K562 (cell line): ENCODE data around the gene GXYLT2. TPM values are rescaled to one million over a fixed set of nuclear protein-coding genes. Genes with fewer than 3 reads are reported as not detected.

ENCODE experiments used
- ATAC-seq: fragments of 200-7000 bp; cut with Tn5 transposase; 3 replicates; pipeline ENCODE4 v1.9.1; 2020; ENCODE audit warnings: moderate library complexity
- BruUV-seq: library from RNA; stranded (reverse); fragments of 400-500 nt; replicated peaks from 2 replicates; lab custom pipeline; 2021; lab: Mats Ljungman, UMichigan
- CTCF ChIA-PET: fragments of 300-600 bp; formaldehyde crosslinking; extraction: SDS; loops from one replicate; lab custom pipeline; 2021; ENCODE audit warnings: low intra/inter-chr PET ratio; lab: Yijun Ruan, JAX
- POLR2A ChIA-PET: fragments of 300-600, 350-650 bp; sonication (Branson Sonifier 250); formaldehyde crosslinking; extraction: SDS; loops from one replicate; lab custom pipeline; 2021; ENCODE audit warnings: antibody characterized with exemption, inconsistent platforms; lab: Yijun Ruan, JAX
- DNase-seq, 4 experiments: peaks; one replicate each; pipeline versions ENCODE4 v3.0.0 to v3.0.0-alpha.2; 2011 to 2018; ENCODE audit warnings: low spot score in 3 of 4, mixed read lengths in 3 of 4; ENCODE audit errors: extremely low read depth in 1 of 4
- FAIRE-seq: peaks from 2 replicates; lab custom pipeline; 2011; peaks lifted over from hg19 to GRCh38; lab: Jason Lieb, UNC
- H2AFZ ChIP-seq: 2 replicates; pipeline ENCODE4 v1.6.0; 2011; ENCODE audit warnings: low read depth, low read length, control low read depth, inconsistent platforms
- H3K27ac ChIP-seq: fragments of 200-600 bp; 3 replicates; pipeline ENCODE4 v1.8.0; 2011; ENCODE audit warnings: low read depth, mild to moderate bottlenecking, control low read depth, inconsistent platforms, low read length, moderate library complexity, mixed read lengths; ENCODE audit errors: extremely low read depth
- H3K27me3 ChIP-seq, 2 experiments: fragments of 300-600 bp in 1 of 2; 2 replicates in 1 of 2; 3 replicates in 1 of 2; pipeline versions ENCODE4 v1.6.0 to v1.8.0; 2011; ENCODE audit warnings: inconsistent platforms in 2 of 2, low read length in 2 of 2, mild to moderate bottlenecking in 1 of 2, mixed read lengths in 1 of 2, moderate library complexity in 1 of 2; ENCODE audit not compliant: control insufficient read depth in 2 of 2, insufficient read depth in 2 of 2
- H3K36me3 ChIP-seq: fragments of 300-600 bp; 3 replicates; pipeline ENCODE4 v1.8.0; 2011; ENCODE audit warnings: mild to moderate bottlenecking, low read length, inconsistent platforms; ENCODE audit not compliant: control insufficient read depth, insufficient read depth
- H3K4me1 ChIP-seq, 2 experiments: fragments of 200-600 bp in 1 of 2; replicated peaks in 1 of 2; 2 replicates in 1 of 2; 3 replicates in 1 of 2; pipeline versions ENCODE4 v1.5.1 to v1.8.0; 2011; ENCODE audit warnings: inconsistent platforms in 2 of 2, low read length in 2 of 2, mild to moderate bottlenecking in 1 of 2, mixed read lengths in 1 of 2, moderate library complexity in 1 of 2; ENCODE audit not compliant: control insufficient read depth in 2 of 2, insufficient read depth in 2 of 2
- H3K4me2 ChIP-seq: 2 replicates; pipeline ENCODE4 v1.6.1; 2011; ENCODE audit warnings: low read length, control low read depth, inconsistent platforms, mixed read lengths; ENCODE audit not compliant: insufficient read depth
- H3K4me3 ChIP-seq: fragments of 200-600 bp; sonication (generic), shearing (Covaris generic); 2 replicates; pipeline ENCODE4 v1.5.1; 2016; ENCODE audit warnings: control low read depth, inconsistent platforms
- H3K79me2 ChIP-seq: fragments of 200-600 bp; 3 replicates; pipeline ENCODE4 v1.8.0; 2011; ENCODE audit warnings: low read length, inconsistent platforms; ENCODE audit not compliant: control insufficient read depth, insufficient read depth
- H3K9ac ChIP-seq, 2 experiments: 2 replicates each; pipeline versions ENCODE4 v1.6.0 to v1.6.1; 2011; ENCODE audit warnings: low read depth in 2 of 2, low read length in 2 of 2, control low read depth in 1 of 2, inconsistent platforms in 1 of 2, mild to moderate bottlenecking in 1 of 2, mixed read lengths in 1 of 2; ENCODE audit not compliant: insufficient read depth in 1 of 2
- H3K9me1 ChIP-seq: one replicate; pipeline ENCODE4 v1.6.0; 2011; ENCODE audit warnings: inconsistent platforms, mild to moderate bottlenecking, low read length, moderate library complexity; ENCODE audit not compliant: control insufficient read depth, insufficient read depth
- H3K9me3 ChIP-seq: replicated peaks from 2 replicates; pipeline ENCODE4 v1.5.1; 2011; ENCODE audit warnings: low read depth, low read length, inconsistent platforms; ENCODE audit not compliant: control insufficient read depth, insufficient read depth
- H4K20me1 ChIP-seq: replicated peaks from 2 replicates; pipeline ENCODE4 v1.6.1; 2011; ENCODE audit warnings: low read length, inconsistent platforms, mixed read lengths; ENCODE audit not compliant: control insufficient read depth, insufficient read depth
- CCAR2 ChIP-seq: fragments of 200-400 bp; formaldehyde crosslinking; IDR thresholded peaks from 2 replicates; pipeline ENCODE4 v1.6.1; 2017; ENCODE audit warnings: mild to moderate bottlenecking, low read depth, low read length
- SAFB ChIP-seq: fragments of 200-400 bp; formaldehyde crosslinking; IDR thresholded peaks from 2 replicates; pipeline ENCODE4 v1.6.1; 2017; ENCODE audit warnings: low read depth, low read length, borderline replicate concordance
- ZBED1 ChIP-seq: IDR thresholded peaks from 2 replicates; pipeline ENCODE4 v1.6.1; 2014
- ZHX1 ChIP-seq: fragments of 150-350 bp; conservative IDR thresholded peaks from 2 replicates; pipeline ENCODE4 v1.6.1; 2014; ENCODE audit warnings: low read length
- ZNF436 ChIP-seq: fragments of 250-450, 450-650 bp; sonication (Bioruptor Pico); formaldehyde crosslinking; IDR thresholded peaks from 2 replicates; pipeline ENCODE4 v1.7.0; 2020; ENCODE audit warnings: mild to moderate bottlenecking
- ZNF639 ChIP-seq, 2 experiments: fragments of 200-800 bp in 1 of 2; sonication (Bioruptor generic) in 1 of 2; sonication (generic) in 1 of 2; formaldehyde crosslinking in 1 of 2; IDR thresholded peaks in 1 of 2; conservative IDR thresholded peaks in 1 of 2; 2 replicates each; pipeline versions ENCODE4 v1.5.0 to v1.6.1; 2016 to 2020; ENCODE audit warnings: missing compliant biosample characterization in 1 of 2, missing genetic modification characterization in 1 of 2, missing genetic modification reagents in 1 of 2
- in situ Hi-C: fragments of 300-500 bp; cut with MboI; formaldehyde crosslinking; loops from 4 replicates; pipeline ENCODE4 v1.15.0; 2018; ENCODE audit warnings: inconsistent platforms, mixed read lengths
- intact Hi-C: fragments of 100-400 bp; cut with micrococcal nuclease; formaldehyde crosslinking; loops from 2 replicates; pipeline ENCODE4 v1.14.2; 2022
- polyA plus RNA-seq, 8 experiments: library from polyadenylated mRNA; depleted of rRNA in 4 of 8; stranded (reverse) in 5 of 8; unstranded in 3 of 8; fragments of >200 nt; fragmentation: Nextera tagmentation in 2 of 8; fragmentation: Illumina TruSeq in 1 of 8; extraction: Ambion mirVana in 2 of 8; extraction: Trizol in 1 of 8; gene quantifications; 2 replicates each; pipeline versions ENCODE4 v1.2.1 to v1.2.3, GENCODE V29; 2011 to 2014; ENCODE audit warnings: inconsistent platforms in 1 of 8, missing spikeins in 1 of 8
- total RNA-seq, 7 experiments: library from RNA; depleted of rRNA in 6 of 7; stranded (reverse); fragments of >200 nt in 6 of 7; fragmentation: Illumina TruSeq in 2 of 7; extraction: Trizol in 2 of 7; gene quantifications; 2 replicates each; pipeline versions ENCODE4 v1.2.1 to v1.2.3, GENCODE V29; 2011 to 2021; ENCODE audit warnings: low replicate concordance in 1 of 7

Gene GXYLT2
- total and polyA plus RNA-seq, 9 of the 15 experiments (the other 6 are each of a cell fraction or from before 2014, with no cell fraction given) = 0.71 to 6.0 (median 3.3) TPM

- no peaks in the 10 kb centered on the region for H3K9me1 ChIP-seq
- no peaks in the 10 kb centered on the region for H3K36me3 ChIP-seq
- no peaks in the 10 kb centered on the region for H4K20me1 ChIP-seq
- no peaks in the 10 kb centered on the region for H3K9me3 ChIP-seq
- DNase-seq = no peak
- in situ Hi-C loops (no loop called here), intact Hi-C loops (no loop called here)
- H3K79me2 ChIP-seq = no peaks in the 10 kb centered on the region
- H3K4me1 ChIP-seq = no peaks in the 10 kb centered on the region; a peak in 1 of 5 replicates
- ATAC-seq = no peak
- no peaks in the 10 kb centered on the region for H3K27me3 ChIP-seq
- no TSS peak for BruUV-seq
- no peak overlapping the region for H3K4me2 ChIP-seq
- H2AFZ ChIP-seq = no peak overlapping the region
- CTCF ChIA-PET = no interaction called here
- POLR2A ChIA-PET = interaction anchor here (3.2 kb wide), 1 partner anchor 10 kb away, joined by 13 read pairs; the partner anchor contains the start of gene GXYLT2
- FAIRE-seq = no peak
- no peak overlapping the region for H3K4me3 ChIP-seq
- no peak overlapping the region for H3K9ac ChIP-seq
- no peak for TF ChIP-seq ZBED1
- no peak for TF ChIP-seq ZHX1
- TF ChIP-seq ZNF436 (CRISPR knock-in tag) = no peak
- TF ChIP-seq CCAR2 = no peak
- no peak for TF ChIP-seq ZNF639 (CRISPR knock-in tag; conservative IDR thresholded peaks at IDR 0.05 in 1 of 2, IDR thresholded peaks at IDR 0.05 in 1 of 2)
- TF ChIP-seq SAFB = no peak
- no peak overlapping the region for H3K27ac ChIP-seq
Observed at GRCh38 chr3:72897758-72898007, 9.8 kb downstream of the GXYLT2 start.
